Uterus (tissue), 2 donors: ENCODE measurements around the gene MCTP1.

Source experiments
- POLR2A ChIP-seq, 2 donors: fragments of 450-650 bp; IDR thresholded peaks; one replicate each; pipeline ENCODE4 v1.6.1; 2016; ENCODE audit warnings: antibody characterized with exemption in 2 of 2, mild to moderate bottlenecking in 1 of 2, moderate library complexity in 1 of 2
- TF ChIP-seq, protein P1 (sequence below), 4 experiments: fragments of 200-600 bp in 2 of 4; fragments of 450-650 bp in 2 of 4; sonication (generic) in 2 of 4; IDR thresholded peaks; one replicate each; pipeline ENCODE4 v1.5.1; 2016 to 2019; ENCODE audit warnings: antibody characterized with exemption in 4 of 4, mild to moderate bottlenecking in 2 of 4, moderate library complexity in 1 of 4

DNA sequence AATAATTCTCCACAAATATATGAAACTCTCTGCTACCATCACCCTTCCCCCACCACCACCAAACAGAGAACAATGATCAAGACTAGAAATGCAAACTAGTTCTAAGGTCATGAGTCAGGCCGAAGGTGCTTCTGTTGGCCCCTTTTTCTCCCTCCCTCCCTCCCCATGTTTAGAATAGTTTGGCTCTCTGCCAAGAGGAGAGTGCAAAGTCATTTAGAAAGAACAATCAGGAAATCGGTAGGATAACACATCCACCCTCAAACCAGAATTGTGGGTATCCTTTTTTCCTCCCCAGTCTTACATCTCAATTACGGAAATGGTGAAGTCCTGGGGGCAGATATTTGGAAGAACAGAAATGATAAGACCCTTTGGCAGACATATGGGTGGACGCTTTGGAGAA is 496.4 kb downstream of the MCTP1 start:
- TF ChIP-seq, protein P1, sequence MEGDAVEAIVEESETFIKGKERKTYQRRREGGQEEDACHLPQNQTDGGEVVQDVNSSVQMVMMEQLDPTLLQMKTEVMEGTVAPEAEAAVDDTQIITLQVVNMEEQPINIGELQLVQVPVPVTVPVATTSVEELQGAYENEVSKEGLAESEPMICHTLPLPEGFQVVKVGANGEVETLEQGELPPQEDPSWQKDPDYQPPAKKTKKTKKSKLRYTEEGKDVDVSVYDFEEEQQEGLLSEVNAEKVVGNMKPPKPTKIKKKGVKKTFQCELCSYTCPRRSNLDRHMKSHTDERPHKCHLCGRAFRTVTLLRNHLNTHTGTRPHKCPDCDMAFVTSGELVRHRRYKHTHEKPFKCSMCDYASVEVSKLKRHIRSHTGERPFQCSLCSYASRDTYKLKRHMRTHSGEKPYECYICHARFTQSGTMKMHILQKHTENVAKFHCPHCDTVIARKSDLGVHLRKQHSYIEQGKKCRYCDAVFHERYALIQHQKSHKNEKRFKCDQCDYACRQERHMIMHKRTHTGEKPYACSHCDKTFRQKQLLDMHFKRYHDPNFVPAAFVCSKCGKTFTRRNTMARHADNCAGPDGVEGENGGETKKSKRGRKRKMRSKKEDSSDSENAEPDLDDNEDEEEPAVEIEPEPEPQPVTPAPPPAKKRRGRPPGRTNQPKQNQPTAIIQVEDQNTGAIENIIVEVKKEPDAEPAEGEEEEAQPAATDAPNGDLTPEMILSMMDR (IDR thresholded peaks at IDR 0.05), result no peak
- no peak for TF ChIP-seq POLR2A (IDR thresholded peaks at IDR 0.05)
